GM21367 (cell line): Measurements from ENCODE around the gene TYMP.

Source experiments
- ATAC-seq: cut with Tn5 transposase; IDR thresholded peaks from one replicate; pipeline ENCODE4 v1.9.1; 2021; ENCODE audit not compliant: unreplicated experiment

TYMP gene

GRCh38 chr22:50506611-50507420, 23.0 kb downstream of the TYMP start:
- ATAC-seq = no peak

GRCh38 chr22:50505776-50506610, 23.8 kb downstream of the TYMP start:
- no peak for ATAC-seq

GRCh38 chr22:50505276-50505775, 24.5 kb downstream of the TYMP start:
- no peak for ATAC-seq

GRCh38 chr22:50504369-50505211, 25.2 kb downstream of the TYMP start:
- no peak for ATAC-seq

GRCh38 chr22:50503475-50504145, 26.2 kb downstream of the TYMP start:
- no peak for ATAC-seq

- ATAC-seq = no peak
Observed at GRCh38 chr22:50502628-50503474, 27.0 kb downstream of the TYMP start.

- no peak for ATAC-seq
Observed at GRCh38 chr22:50502096-50502495, 27.7 kb downstream of the TYMP start.

- no peak for ATAC-seq
Observed at GRCh38 chr22:50500452-50500851, 29.4 kb downstream of the TYMP start.

- ATAC-seq = no peak
Observed at GRCh38 chr22:50498322-50498890, 31.4 kb downstream of the TYMP start.

GRCh38 chr22:50497093-50497492, 32.7 kb downstream of the TYMP start:
- ATAC-seq = no peak

GRCh38 chr22:50490531-50491308, 39.1 kb downstream of the TYMP start:
- ATAC-seq = no peak

GRCh38 chr22:50489363-50490243, 40.2 kb downstream of the TYMP start:
- no peak for ATAC-seq

GRCh38 chr22:50488886-50489285, 40.9 kb downstream of the TYMP start:
- ATAC-seq = no peak

- ATAC-seq = no peak
Observed at GRCh38 chr22:50488006-50488677, 41.7 kb downstream of the TYMP start.

- ATAC-seq = no peak
Observed at GRCh38 chr22:50487290-50488005, 42.4 kb downstream of the TYMP start.

- ATAC-seq = no peak
Observed at GRCh38 chr22:50486561-50487289, 43.1 kb downstream of the TYMP start, which contains the start of gene MIOX. Gene MIOX, plus strand, starts transcription at chr22:50486859. Its CDS starts 39 bp downstream, at chr22:50486898.
